PC-9 (cell line): ENCODE data around the gene RIMBP2. TPM values are rescaled to one million over a fixed set of nuclear protein-coding genes. Genes with fewer than 3 reads are reported as not detected.

Experiments used
- BruUV-seq: library from RNA; stranded (reverse); fragments of 400-500 nt; replicated peaks from 2 replicates; lab custom pipeline; 2021; lab: Mats Ljungman, UMichigan
- CTCF ChIA-PET: fragments of 300-600 bp; sonication (Branson Sonifier 250); formaldehyde crosslinking; loops from one replicate; lab custom pipeline; 2022; ENCODE audit warnings: antibody characterized with exemption; lab: Charles Lee
- POLR2A ChIA-PET: fragments of 300-600 bp; sonication (Branson Sonifier 250); formaldehyde crosslinking; loops from one replicate; lab custom pipeline; 2022; ENCODE audit warnings: antibody characterized with exemption; ENCODE audit not compliant: unreplicated experiment; lab: Charles Lee
- DNase-seq, 2 experiments: peaks; one replicate each; pipeline versions ENCODE4 v3.0.0 to v3.0.0-alpha.2; 2015 to 2022; ENCODE audit warnings: mixed read lengths in 1 of 2
- H2AFZ ChIP-seq: fragments of 200-600 bp; sonication (generic); 2 replicates; pipeline ENCODE4 v1.8.1; 2017; ENCODE audit warnings: antibody characterized with exemption
- H3F3A ChIP-seq: fragments of 200-600 bp; sonication (generic); 2 replicates; pipeline ENCODE4 v1.8.1; 2017; ENCODE audit warnings: antibody characterized with exemption, mild to moderate bottlenecking, low read depth; ENCODE audit not compliant: insufficient read depth
- H3K27ac ChIP-seq: fragments of 200-600 bp; sonication (generic); 2 replicates; pipeline ENCODE4 v1.6.1; 2016; ENCODE audit warnings: mixed run types
- H3K27me3 ChIP-seq: fragments of 200-600 bp; sonication (generic); 2 replicates; pipeline ENCODE4 v1.6.1; 2016; ENCODE audit warnings: low read depth, mixed run types; ENCODE audit not compliant: insufficient read depth
- H3K36me3 ChIP-seq: fragments of 200-600 bp; sonication (generic); 2 replicates; pipeline ENCODE4 v1.6.1; 2016; ENCODE audit warnings: low read depth, mixed run types
- H3K4me1 ChIP-seq: fragments of 200-600 bp; sonication (generic); replicated peaks from 2 replicates; pipeline ENCODE4 v1.6.1; 2016; ENCODE audit warnings: mixed run types; ENCODE audit not compliant: insufficient read depth
- H3K4me2 ChIP-seq: fragments of 200-600 bp; sonication (generic); 2 replicates; pipeline ENCODE4 v1.6.1; 2017; ENCODE audit warnings: mixed run types
- H3K4me3 ChIP-seq: fragments of 200-600 bp; sonication (generic); 2 replicates; pipeline ENCODE4 v1.6.1; 2016; ENCODE audit warnings: mixed run types
- H3K79me2 ChIP-seq: fragments of 200-600 bp; sonication (generic); 2 replicates; pipeline ENCODE4 v1.6.1; 2017; ENCODE audit warnings: low read depth, mixed run types
- H3K9me2 ChIP-seq: fragments of 200-600 bp; sonication (generic); 2 replicates; pipeline ENCODE4 v1.8.1; 2017; ENCODE audit warnings: mild to moderate bottlenecking; ENCODE audit not compliant: insufficient read depth
- H3K9me3 ChIP-seq: fragments of 200-600 bp; sonication (generic); 2 replicates; pipeline ENCODE4 v1.8.1; 2016; ENCODE audit warnings: low read depth; ENCODE audit not compliant: insufficient read depth
- H4K20me1 ChIP-seq: fragments of 200-600 bp; sonication (generic); 2 replicates; pipeline ENCODE4 v1.8.1; 2017; ENCODE audit not compliant: insufficient read depth
- CTCF ChIP-seq: fragments of 200-600 bp; sonication (generic); conservative IDR thresholded peaks from 2 replicates; pipeline ENCODE4 v1.6.1; 2017; ENCODE audit warnings: mixed run types, antibody characterized with exemption, mild to moderate bottlenecking, moderate library complexity
- EZH2 ChIP-seq: fragments of 200-600 bp; sonication (generic); IDR thresholded peaks from 2 replicates; pipeline ENCODE4 v1.8.0; 2017; ENCODE audit warnings: antibody characterized with exemption, low read depth
- intact Hi-C: fragments of 100-400 bp; cut with micrococcal nuclease; formaldehyde crosslinking; loops from one replicate; pipeline ENCODE4 v1.10.0; 2022; ENCODE audit not compliant: unreplicated experiment
- total RNA-seq: library from RNA; stranded (reverse); gene quantifications from 2 replicates; pipeline ENCODE4 v1.2.3, GENCODE V29; 2021

Gene RIMBP2
- total RNA-seq, 1 experiment from 2014 or later = not detected

- ChIA-PET POLR2A (no interaction called here), CTCF (no interaction called here)
- H3F3A ChIP-seq = no peaks in the 10 kb centered on the region
- peaks cover 90% of the 10 kb centered on the region for H3K27me3 ChIP-seq
- H3K27ac ChIP-seq = no peak overlapping the region
- TF ChIP-seq CTCF = no peak
- no peak for TF ChIP-seq EZH2
- no peaks in the 10 kb centered on the region for H3K9me3 ChIP-seq
- no peaks in the 10 kb centered on the region for H3K79me2 ChIP-seq
- intact Hi-C loops = no loop called here
- no peaks in the 10 kb centered on the region for H3K36me3 ChIP-seq
- H4K20me1 ChIP-seq = no peaks in the 10 kb centered on the region
- H3K4me3 ChIP-seq = no peak overlapping the region
- DNase-seq = no peak
- H3K4me2 ChIP-seq = no peak overlapping the region
- H2AFZ ChIP-seq = no peak overlapping the region
- no peaks in the 10 kb centered on the region for H3K4me1 ChIP-seq
- no TSS peak for BruUV-seq
- H3K9me2 ChIP-seq = no peaks in the 10 kb centered on the region
Observed at GRCh38 chr12:130423991-130424857, 291.9 kb downstream of the RIMBP2 start.

- Histone ChIP-seq H3K4me3 (no peak overlapping the region), H3K4me2 (no peak overlapping the region), H4K20me1 (no peaks in the 10 kb centered on the region), H3K9me3 (no peaks in the 10 kb centered on the region), H3K27ac (no peak overlapping the region), H2AFZ (no peak overlapping the region), H3F3A (no peaks in the 10 kb centered on the region), H3K4me1 (no peaks in the 10 kb centered on the region), H3K79me2 (no peaks in the 10 kb centered on the region), H3K36me3 (no peaks in the 10 kb centered on the region), H3K27me3 (peaks cover 79% of the 10 kb centered on the region), H3K9me2 (no peaks in the 10 kb centered on the region)
- intact Hi-C loops = no loop called here
- ChIA-PET POLR2A (no interaction called here), CTCF (no interaction called here)
- no TSS peak for BruUV-seq
- TF ChIP-seq CTCF = no peak
- no peak for TF ChIP-seq EZH2
- DNase-seq = no peak
Observed at GRCh38 chr12:130423136-130423535, 293.0 kb downstream of the RIMBP2 start.

- no peak overlapping the region for H3K27ac ChIP-seq
- no peaks in the 10 kb centered on the region for H3K9me2 ChIP-seq
- H3F3A ChIP-seq = no peaks in the 10 kb centered on the region
- ChIA-PET POLR2A (no interaction called here), CTCF (no interaction called here)
- no peaks in the 10 kb centered on the region for H3K79me2 ChIP-seq
- no peaks in the 10 kb centered on the region for H3K9me3 ChIP-seq
- no TSS peak for BruUV-seq
- no peaks in the 10 kb centered on the region for H3K4me1 ChIP-seq
- H3K4me3 ChIP-seq = no peak overlapping the region
- no peak for DNase-seq
- H3K36me3 ChIP-seq = no peaks in the 10 kb centered on the region
- H2AFZ ChIP-seq = no peak overlapping the region
- no peaks in the 10 kb centered on the region for H4K20me1 ChIP-seq
- intact Hi-C loops = no loop called here
- no peak for TF ChIP-seq CTCF
- TF ChIP-seq EZH2 = no peak
- H3K4me2 ChIP-seq = no peak overlapping the region
- peaks cover 74% of the 10 kb centered on the region for H3K27me3 ChIP-seq
Observed at GRCh38 chr12:130422676-130423075, 293.4 kb downstream of the RIMBP2 start.
